T-helper 1 cell treated with Interleukin-12 subunit alpha and Interleukin-12 subunit beta and Interleukin-4 antibody, amounts not matched to agents 30 μg/mL and 1 μg/mL, for 36 hours (primary cell): ENCODE results near the gene RNF224.

Source experiments
- H3K27ac Mint-ChIP-seq: one replicate; pipeline ENCODE4 v1.8.0; 2021; ENCODE audit warnings: mild to moderate bottlenecking, mixed read lengths
- H3K27me3 Mint-ChIP-seq: one replicate; pipeline ENCODE4 v1.8.0; 2021; ENCODE audit warnings: low read depth, mixed read lengths
- H3K36me3 Mint-ChIP-seq: one replicate; pipeline ENCODE4 v1.8.0; 2021; ENCODE audit warnings: low read depth, mixed read lengths
- H3K4me1 Mint-ChIP-seq: one replicate; pipeline ENCODE4 v1.8.0; 2021; ENCODE audit warnings: low read depth, mixed read lengths
- H3K4me3 Mint-ChIP-seq: one replicate; pipeline ENCODE4 v1.8.0; 2021; ENCODE audit warnings: mild to moderate bottlenecking, moderate library complexity, mixed read lengths
- H3K9me3 Mint-ChIP-seq: one replicate; pipeline ENCODE4 v1.8.0; 2021; ENCODE audit warnings: mixed read lengths

The RNF224 gene

DNA sequence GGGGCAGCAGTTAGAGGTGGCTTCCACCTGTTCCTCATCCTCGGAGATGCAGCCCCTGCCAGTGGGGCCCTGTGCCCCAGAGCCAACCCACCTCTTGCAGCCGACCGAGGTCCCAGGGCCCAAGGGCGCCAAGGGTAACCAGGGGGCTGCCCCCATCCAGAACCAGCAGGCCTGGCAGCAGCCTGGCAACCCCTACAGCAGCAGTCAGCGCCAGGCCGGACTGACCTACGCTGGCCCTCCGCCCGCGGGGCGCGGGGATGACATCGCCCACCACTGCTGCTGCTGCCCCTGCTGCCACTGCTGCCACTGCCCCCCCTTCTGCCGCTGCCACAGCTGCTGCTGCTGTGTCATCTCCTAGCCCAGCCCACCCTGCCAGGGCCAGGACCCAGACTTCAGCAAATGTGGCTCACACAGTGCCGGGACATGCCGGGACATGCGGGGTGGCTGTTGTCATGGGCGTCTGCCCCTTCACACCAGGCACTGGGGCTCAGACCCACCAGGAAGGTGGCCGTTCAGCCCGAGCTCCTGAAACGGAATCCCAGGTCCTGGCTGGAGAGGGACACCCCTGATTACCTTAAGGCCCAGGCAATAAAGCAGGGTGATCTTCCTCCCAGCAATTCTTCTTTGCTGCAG lies 1.5 kb upstream of the RNF224 start:
- Mint-ChIP-seq H3K36me3 (no peaks in the 10 kb centered on the region), H3K4me1 (peaks cover 3% of the 10 kb centered on the region), H3K27ac (no peak overlapping the region), H3K4me3 (no peak overlapping the region), H3K27me3 (no peaks in the 10 kb centered on the region), H3K9me3 (no peaks in the 10 kb centered on the region)

- Mint-ChIP-seq H3K27me3 (no peaks in the 10 kb centered on the region), H3K36me3 (no peaks in the 10 kb centered on the region), H3K9me3 (no peaks in the 10 kb centered on the region), H3K4me1 (peaks cover 3% of the 10 kb centered on the region), H3K27ac (no peak overlapping the region), H3K4me3 (no peak overlapping the region)
These were observed 806 bp upstream of the RNF224 start for GRCh38 chr9:137226338-137227053.

DNA sequence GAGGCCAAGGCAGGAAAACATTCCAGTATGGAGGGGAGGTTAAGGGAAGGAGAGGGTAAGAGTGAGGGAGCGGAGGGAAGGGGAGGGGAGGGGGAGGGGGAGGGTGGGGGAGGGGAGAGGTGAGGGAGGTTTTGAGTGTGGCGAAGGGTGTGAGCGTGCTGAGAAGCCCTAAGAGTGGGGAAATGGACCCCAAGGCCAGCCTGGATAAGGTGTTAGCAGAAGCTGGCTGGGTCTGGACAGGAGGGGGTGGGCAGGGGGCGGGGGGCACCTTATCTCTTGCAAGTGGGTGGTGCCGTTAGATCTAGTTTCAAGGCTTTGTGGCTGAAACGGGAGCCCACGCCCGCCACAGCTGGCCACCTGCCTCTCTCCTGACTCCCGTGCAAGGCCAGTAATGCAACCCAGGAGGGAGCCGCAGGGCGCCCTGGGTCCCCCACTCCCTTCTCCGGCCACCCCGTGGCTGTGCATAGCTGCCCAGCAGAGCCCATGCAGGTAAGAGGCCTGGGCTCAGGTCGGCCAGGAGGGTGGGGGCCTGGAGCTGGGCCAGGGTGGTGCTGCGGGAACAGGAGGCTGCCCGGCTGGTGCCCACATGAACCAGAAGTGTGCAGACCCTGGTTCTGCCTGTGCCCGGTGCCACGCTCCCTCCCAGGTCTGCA lies 677 bp downstream of the RNF224 start:
- no peak overlapping the region for H3K4me3 Mint-ChIP-seq
- H3K27me3 Mint-ChIP-seq: no peaks in the 10 kb centered on the region
- no peaks in the 10 kb centered on the region for H3K9me3 Mint-ChIP-seq
- peaks cover 3% of the 10 kb centered on the region for H3K4me1 Mint-ChIP-seq
- H3K36me3 Mint-ChIP-seq: no peaks in the 10 kb centered on the region
- no peak overlapping the region for H3K27ac Mint-ChIP-seq

DNA sequence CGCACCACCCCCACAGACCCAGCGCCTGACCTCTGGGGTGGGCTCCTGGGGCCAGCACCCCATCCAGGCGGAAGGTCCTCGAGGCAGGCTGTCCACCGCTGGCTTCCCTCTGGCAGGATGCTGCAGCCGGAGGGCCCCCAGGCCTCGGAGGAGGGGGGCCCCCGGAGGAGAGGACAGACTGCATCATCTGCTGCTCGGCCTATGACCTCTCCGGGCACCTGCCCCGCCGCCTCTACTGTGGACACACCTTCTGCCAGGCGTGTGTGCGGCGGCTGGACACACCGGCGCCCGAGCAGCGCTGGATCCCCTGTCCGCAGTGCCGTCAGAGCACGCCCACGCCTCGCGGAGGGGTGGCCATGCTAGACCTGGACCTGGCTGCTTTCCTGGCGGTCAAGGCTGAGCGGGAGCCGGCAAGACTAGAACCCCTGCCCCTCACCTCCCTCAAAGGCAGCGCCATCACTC lies 1.2 kb downstream of the RNF224 start:
- H3K27me3 Mint-ChIP-seq: no peaks in the 10 kb centered on the region
- H3K9me3 Mint-ChIP-seq: no peaks in the 10 kb centered on the region
- no peaks in the 10 kb centered on the region for H3K36me3 Mint-ChIP-seq
- H3K27ac Mint-ChIP-seq: no peak overlapping the region
- peaks cover 3% of the 10 kb centered on the region for H3K4me1 Mint-ChIP-seq
- no peak overlapping the region for H3K4me3 Mint-ChIP-seq

- no peaks in the 10 kb centered on the region for H3K9me3 Mint-ChIP-seq
- H3K36me3 Mint-ChIP-seq: no peaks in the 10 kb centered on the region
- H3K27me3 Mint-ChIP-seq: no peaks in the 10 kb centered on the region
- H3K4me3 Mint-ChIP-seq: no peak overlapping the region
- H3K4me1 Mint-ChIP-seq: peaks cover 3% of the 10 kb centered on the region
- no peak overlapping the region for H3K27ac Mint-ChIP-seq
These were observed 1.9 kb downstream of the RNF224 start for GRCh38 chr9:137228968-137229896.

- Mint-ChIP-seq H3K9me3 (no peaks in the 10 kb centered on the region), H3K27ac (no peak overlapping the region), H3K27me3 (no peaks in the 10 kb centered on the region), H3K4me1 (peaks cover 3% of the 10 kb centered on the region), H3K36me3 (no peaks in the 10 kb centered on the region), H3K4me3 (no peak overlapping the region)
These were observed 2.8 kb downstream of the RNF224 start for GRCh38 chr9:137229903-137230704.

DNA sequence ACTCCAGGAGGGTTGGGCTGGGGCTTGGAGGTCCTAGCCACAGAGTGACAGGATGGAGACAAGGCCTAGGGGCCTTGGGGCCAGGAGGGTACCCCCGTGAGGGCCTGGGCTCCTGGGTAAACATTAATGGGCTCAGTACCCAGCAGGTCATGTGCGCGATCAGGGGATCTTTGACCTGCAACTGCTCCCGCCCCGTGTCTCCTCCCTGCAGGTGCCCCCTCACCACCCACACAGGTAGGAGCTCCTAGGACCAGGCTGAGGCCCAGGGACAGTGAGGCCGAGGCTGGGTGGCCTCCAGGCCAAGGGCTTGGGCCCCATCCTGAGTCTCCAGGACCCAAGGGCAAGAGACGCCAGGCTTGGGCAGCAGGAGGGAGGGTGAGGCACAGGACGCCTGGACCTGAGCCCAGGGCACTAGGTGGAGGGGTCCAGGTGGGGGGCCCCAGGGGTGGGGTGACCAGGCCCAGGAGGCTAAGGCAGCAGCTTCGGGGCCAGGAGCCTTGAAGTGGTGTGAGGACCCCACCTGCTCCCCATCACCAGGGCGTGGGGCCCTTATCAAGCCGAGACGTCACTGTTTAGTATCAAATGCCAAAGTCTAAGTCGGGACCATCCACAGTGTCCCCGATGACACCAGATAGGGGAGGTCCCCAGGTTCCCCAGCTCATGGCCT lies 3.5 kb downstream of the RNF224 start, which contains the start of gene SLC34A3:
Gene SLC34A3 (plus strand): TSS at position 197 of the 667 bp plus-strand sequence. CDS start 802 bp downstream, outside the sequence.
- Mint-ChIP-seq H3K27me3 (no peaks in the 10 kb centered on the region), H3K9me3 (no peaks in the 10 kb centered on the region), H3K4me3 (no peak within 1 kb of the TSS), H3K27ac (no peak within 1 kb of the TSS), H3K4me1 (peaks cover 3% of the 10 kb centered on the region), H3K36me3 (no peaks in the 10 kb centered on the region)

GRCh38 chr9:137231372-137232039 lies 4.2 kb downstream of the RNF224 start:
- peaks cover 3% of the 10 kb centered on the region for H3K4me1 Mint-ChIP-seq
- no peak overlapping the region for H3K4me3 Mint-ChIP-seq
- H3K9me3 Mint-ChIP-seq: no peaks in the 10 kb centered on the region
- no peak overlapping the region for H3K27ac Mint-ChIP-seq
- no peaks in the 10 kb centered on the region for H3K27me3 Mint-ChIP-seq
- H3K36me3 Mint-ChIP-seq: no peaks in the 10 kb centered on the region

DNA sequence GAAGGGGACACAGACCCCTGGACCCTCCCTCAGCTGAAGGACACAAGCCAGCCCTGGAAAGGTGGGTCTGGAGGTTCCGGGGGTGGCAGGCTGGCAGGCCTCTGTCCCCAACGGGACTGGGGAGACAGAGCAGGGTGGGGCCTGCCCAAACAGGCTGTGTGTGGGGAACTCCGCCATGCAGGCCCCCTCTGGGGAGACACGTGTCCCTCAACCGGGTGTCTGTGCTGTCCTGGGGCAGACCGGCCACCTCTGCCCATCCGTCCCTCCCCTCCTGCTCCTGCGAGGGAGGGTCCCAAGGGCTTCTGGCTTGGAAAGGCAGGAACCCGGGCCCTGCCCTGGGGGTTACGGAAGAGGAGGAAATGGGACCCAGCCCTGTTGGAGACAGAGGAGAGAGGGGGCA lies 4.8 kb downstream of the RNF224 start:
- Mint-ChIP-seq H3K4me1 (peaks cover 3% of the 10 kb centered on the region), H3K27me3 (no peaks in the 10 kb centered on the region), H3K36me3 (no peaks in the 10 kb centered on the region), H3K9me3 (no peaks in the 10 kb centered on the region), H3K27ac (no peak overlapping the region), H3K4me3 (no peak overlapping the region)

GRCh38 chr9:137232510-137232909 lies 5.2 kb downstream of the RNF224 start:
- Mint-ChIP-seq H3K9me3 (no peaks in the 10 kb centered on the region), H3K4me1 (peaks cover 2% of the 10 kb centered on the region), H3K27ac (no peak overlapping the region), H3K4me3 (no peak overlapping the region), H3K27me3 (no peaks in the 10 kb centered on the region), H3K36me3 (no peaks in the 10 kb centered on the region)

GRCh38 chr9:137233143-137233980 lies 6.1 kb downstream of the RNF224 start:
- Mint-ChIP-seq H3K4me1 (no peaks in the 10 kb centered on the region), H3K36me3 (no peaks in the 10 kb centered on the region)

GRCh38 chr9:137234055-137234697 lies 6.9 kb downstream of the RNF224 start:
- Mint-ChIP-seq H3K27ac (no peak overlapping the region), H3K36me3 (no peaks in the 10 kb centered on the region), H3K27me3 (no peaks in the 10 kb centered on the region), H3K4me1 (peaks cover 2% of the 10 kb centered on the region), H3K9me3 (no peaks in the 10 kb centered on the region), H3K4me3 (no peak overlapping the region)

More at GRCh38 chr9:137233143-137233980, 6.1 kb downstream of the RNF224 start:
- no peak overlapping the region for H3K27ac Mint-ChIP-seq
- H3K9me3 Mint-ChIP-seq: no peaks in the 10 kb centered on the region
- no peaks in the 10 kb centered on the region for H3K27me3 Mint-ChIP-seq
- H3K4me3 Mint-ChIP-seq: no peak overlapping the region
